Measurements from ENCODE around the gene ZSCAN23.
A peak's percentile ranks its signal among the peaks of the same experiment; 100 is the strongest.
"Not testable (repeated sequence)": the region's sequence is repeated elsewhere in the genome, so short reads cannot be mapped to it uniquely, and the experiment has no call there.

The ZSCAN23 gene

GRCh38 chr6:28474441-28475219, 31.3 kb upstream of the ZSCAN23 start:
- Histone ChIP-seq H3K4me1 (ENCODE audit: control insufficient read depth, insufficient read depth, low read length, poor library complexity, severe bottlenecking) (no peaks in the 10 kb centered on the region), H3K9me3 (ENCODE audit: control insufficient read depth, low read length) (no peaks in the 10 kb centered on the region), H3K27ac (ENCODE audit: low read depth, low read length, severe bottlenecking) (no peak overlapping the region), H3K36me3 (ENCODE audit: control insufficient read depth, insufficient read depth, low read length) (no peaks in the 10 kb centered on the region), H3K4me3 (ENCODE audit: extremely low read depth, insufficient read depth, low read length, poor library complexity, severe bottlenecking) (peak overlapping the region; percentile 62)
- 0% methylated on average over 14 of the region's 18 CpGs for WGBS, 2 experiments (ENCODE audit: insufficient coverage in 2 of 2)

GRCh38 chr6:28469153-28469745, 26.0 kb upstream of the ZSCAN23 start:
- H3K27ac ChIP-seq (ENCODE audit: low read depth, low read length, severe bottlenecking); H3K36me3 ChIP-seq (ENCODE audit: control insufficient read depth, insufficient read depth, low read length); H3K9me3 ChIP-seq (ENCODE audit: control insufficient read depth, low read length); H3K4me1 ChIP-seq (ENCODE audit: control insufficient read depth, insufficient read depth, low read length, poor library complexity, severe bottlenecking); H3K4me3 ChIP-seq (ENCODE audit: extremely low read depth, insufficient read depth, low read length, poor library complexity, severe bottlenecking): not testable (repeated sequence)
- WGBS, 2 experiments (ENCODE audit: insufficient coverage in 2 of 2) = 94 to 97% methylated on average over 17 to 31 of the region's 45 CpGs

GRCh38 chr6:28468056-28468455, 24.8 kb upstream of the ZSCAN23 start:
- Histone ChIP-seq H3K4me1 (ENCODE audit: control insufficient read depth, insufficient read depth, low read length, poor library complexity, severe bottlenecking) (no peaks in the 10 kb centered on the region), H3K36me3 (ENCODE audit: control insufficient read depth, insufficient read depth, low read length) (no peaks in the 10 kb centered on the region), H3K9me3 (ENCODE audit: control insufficient read depth, low read length) (no peaks in the 10 kb centered on the region), H3K4me3 (ENCODE audit: extremely low read depth, insufficient read depth, low read length, poor library complexity, severe bottlenecking) (no peak overlapping the region), H3K27ac (ENCODE audit: low read depth, low read length, severe bottlenecking) (no peak overlapping the region)
- 85 to 89% methylated on average over 5 to 6 of the region's 7 CpGs for WGBS, 2 experiments (ENCODE audit: insufficient coverage in 2 of 2)

- no peaks in the 10 kb centered on the region for H3K4me1 ChIP-seq (ENCODE audit: control insufficient read depth, insufficient read depth, low read length, poor library complexity, severe bottlenecking)
- H3K9me3 ChIP-seq (ENCODE audit: control insufficient read depth, low read length) = no peaks in the 10 kb centered on the region
- no CpG with 5 or more reads among the region's 2 CpGs for WGBS, 2 experiments (ENCODE audit: insufficient coverage in 2 of 2)
- no peaks in the 10 kb centered on the region for H3K36me3 ChIP-seq (ENCODE audit: control insufficient read depth, insufficient read depth, low read length)
- no peak overlapping the region for H3K27ac ChIP-seq (ENCODE audit: low read depth, low read length, severe bottlenecking)
- no peak overlapping the region for H3K4me3 ChIP-seq (ENCODE audit: extremely low read depth, insufficient read depth, low read length, poor library complexity, severe bottlenecking)
Observed at GRCh38 chr6:28462401-28462800, 19.1 kb upstream of the ZSCAN23 start.

GRCh38 chr6:28458568-28458967, 15.3 kb upstream of the ZSCAN23 start:
- Histone ChIP-seq H3K9me3 (ENCODE audit: control insufficient read depth, low read length) (no peaks in the 10 kb centered on the region), H3K27ac (ENCODE audit: low read depth, low read length, severe bottlenecking) (no peak overlapping the region), H3K36me3 (ENCODE audit: control insufficient read depth, insufficient read depth, low read length) (no peaks in the 10 kb centered on the region), H3K4me3 (ENCODE audit: extremely low read depth, insufficient read depth, low read length, poor library complexity, severe bottlenecking) (no peak overlapping the region), H3K4me1 (ENCODE audit: control insufficient read depth, insufficient read depth, low read length, poor library complexity, severe bottlenecking) (no peaks in the 10 kb centered on the region)
- 100% methylated on average over 1 of the region's 1 CpG; no CpG with 5 or more reads in 1 of the 2 experiments for WGBS, 2 experiments (ENCODE audit: insufficient coverage in 2 of 2)

GRCh38 chr6:28449056-28449455, 5.8 kb upstream of the ZSCAN23 start:
- Histone ChIP-seq H3K4me1 (ENCODE audit: control insufficient read depth, insufficient read depth, low read length, poor library complexity, severe bottlenecking) (no peaks in the 10 kb centered on the region), H3K27ac (ENCODE audit: low read depth, low read length, severe bottlenecking) (no peak overlapping the region), H3K4me3 (ENCODE audit: extremely low read depth, insufficient read depth, low read length, poor library complexity, severe bottlenecking) (no peak overlapping the region), H3K9me3 (ENCODE audit: control insufficient read depth, low read length) (no peaks in the 10 kb centered on the region), H3K36me3 (ENCODE audit: control insufficient read depth, insufficient read depth, low read length) (no peaks in the 10 kb centered on the region)
- no CpG with 5 or more reads among the region's 1 CpG for WGBS, 2 experiments (ENCODE audit: insufficient coverage in 2 of 2)

GRCh38 chr6:28447512-28447906, 4.2 kb upstream of the ZSCAN23 start:
- not testable (repeated sequence) for H3K27ac ChIP-seq (ENCODE audit: low read depth, low read length, severe bottlenecking); H3K36me3 ChIP-seq (ENCODE audit: control insufficient read depth, insufficient read depth, low read length); H3K4me1 ChIP-seq (ENCODE audit: control insufficient read depth, insufficient read depth, low read length, poor library complexity, severe bottlenecking); H3K9me3 ChIP-seq (ENCODE audit: control insufficient read depth, low read length)
- peak overlapping the region; percentile 44 for H3K4me3 ChIP-seq (ENCODE audit: extremely low read depth, insufficient read depth, low read length, poor library complexity, severe bottlenecking)

- WGBS, 2 experiments (ENCODE audit: insufficient coverage in 2 of 2) = 8 to 9% methylated on average over 29 to 32 of the region's 36 CpGs
- Histone ChIP-seq H3K4me3 (ENCODE audit: extremely low read depth, insufficient read depth, low read length, poor library complexity, severe bottlenecking) (peak overlapping the region; percentile 44), H3K4me1 (ENCODE audit: control insufficient read depth, insufficient read depth, low read length, poor library complexity, severe bottlenecking) (no peaks in the 10 kb centered on the region), H3K27ac (ENCODE audit: low read depth, low read length, severe bottlenecking) (peak overlapping the region; percentile 16), H3K9me3 (ENCODE audit: control insufficient read depth, low read length) (no peaks in the 10 kb centered on the region), H3K36me3 (ENCODE audit: control insufficient read depth, insufficient read depth, low read length) (no peaks in the 10 kb centered on the region)
Observed at GRCh38 chr6:28446818-28447511, 3.7 kb upstream of the ZSCAN23 start.

- not testable (repeated sequence) for H3K27ac ChIP-seq (ENCODE audit: low read depth, low read length, severe bottlenecking); H3K36me3 ChIP-seq (ENCODE audit: control insufficient read depth, insufficient read depth, low read length); H3K4me3 ChIP-seq (ENCODE audit: extremely low read depth, insufficient read depth, low read length, poor library complexity, severe bottlenecking); H3K4me1 ChIP-seq (ENCODE audit: control insufficient read depth, insufficient read depth, low read length, poor library complexity, severe bottlenecking); H3K9me3 ChIP-seq (ENCODE audit: control insufficient read depth, low read length)
- WGBS, 2 experiments (ENCODE audit: insufficient coverage in 2 of 2) = 91 to 93% methylated on average over 2 to 3 of the region's 3 CpGs
Observed at GRCh38 chr6:28444759-28445158, 1.5 kb upstream of the ZSCAN23 start.

- no peaks in the 10 kb centered on the region for H3K9me3 ChIP-seq (ENCODE audit: control insufficient read depth, low read length)
- no peaks in the 10 kb centered on the region for H3K36me3 ChIP-seq (ENCODE audit: control insufficient read depth, insufficient read depth, low read length)
- H3K27ac ChIP-seq (ENCODE audit: low read depth, low read length, severe bottlenecking) = no peak overlapping the region
- no peaks in the 10 kb centered on the region for H3K4me1 ChIP-seq (ENCODE audit: control insufficient read depth, insufficient read depth, low read length, poor library complexity, severe bottlenecking)
- H3K4me3 ChIP-seq (ENCODE audit: extremely low read depth, insufficient read depth, low read length, poor library complexity, severe bottlenecking) = peak overlapping the region; percentile 76
- no CpG with 5 or more reads among the region's 7 CpGs for WGBS, 2 experiments (ENCODE audit: insufficient coverage in 2 of 2)
Observed at GRCh38 chr6:28442586-28442985, 705 bp downstream of the ZSCAN23 start.

- Histone ChIP-seq H3K4me1 (ENCODE audit: control insufficient read depth, insufficient read depth, low read length, poor library complexity, severe bottlenecking) (no peaks in the 10 kb centered on the region), H3K27ac (ENCODE audit: low read depth, low read length, severe bottlenecking) (no peak overlapping the region), H3K4me3 (ENCODE audit: extremely low read depth, insufficient read depth, low read length, poor library complexity, severe bottlenecking) (no peak overlapping the region), H3K36me3 (ENCODE audit: control insufficient read depth, insufficient read depth, low read length) (peaks cover 27% of the 10 kb centered on the region), H3K9me3 (ENCODE audit: control insufficient read depth, low read length) (no peaks in the 10 kb centered on the region)
- WGBS, 2 experiments (ENCODE audit: insufficient coverage in 2 of 2) = 96 to 100% methylated on average over 2 to 3 of the region's 3 CpGs
Observed at GRCh38 chr6:28436404-28436803, 6.9 kb downstream of the ZSCAN23 start.

Measured in mesodermal cell (in vitro differentiated cells).